HepG2 (cell line): ENCODE measurements around the gene AGTR2. TPM values are rescaled to one million over a fixed set of nuclear protein-coding genes. Genes with fewer than 3 reads are reported as not detected.

Experiments
- ATAC-seq: fragments of 200-7000 bp; cut with Tn5 transposase; 3 replicates; pipeline ENCODE4 v1.9.1; 2020; ENCODE audit warnings: mild to moderate bottlenecking, moderate library complexity
- BruUV-seq: library from RNA; stranded (reverse); fragments of 400-500 nt; replicated peaks from 2 replicates; lab custom pipeline; 2021; lab: Mats Ljungman, UMichigan
- CTCF ChIA-PET: fragments of 300-600 bp; formaldehyde crosslinking; extraction: SDS; loops from one replicate; lab custom pipeline; 2021; ENCODE audit warnings: low total read pairs, inconsistent platforms, low intra/inter-chr PET ratio; lab: Yijun Ruan, JAX
- POLR2A ChIA-PET: fragments of 350-600 bp; sonication (Branson Sonifier 250); formaldehyde crosslinking; loops from one replicate; lab custom pipeline; 2020; ENCODE audit warnings: antibody characterized with exemption, inconsistent platforms; lab: Yijun Ruan, JAX
- DNase-seq: peaks from one replicate; pipeline ENCODE4 v3.0.0-alpha.2; 2015; ENCODE audit warnings: low spot score
- FAIRE-seq: peaks from 3 replicates; lab custom pipeline; 2011; peaks lifted over from hg19 to GRCh38; lab: Jason Lieb, UNC
- H2AFZ ChIP-seq: one replicate; pipeline ENCODE4 v1.6.1; 2011; ENCODE audit warnings: low read length, inconsistent platforms
- H3K27ac ChIP-seq: fragments of 300-600 bp; 3 replicates; pipeline ENCODE4 v1.8.0; 2011; ENCODE audit warnings: mixed run types, mild to moderate bottlenecking, mixed read lengths, low read length, inconsistent platforms; ENCODE audit not compliant: insufficient read depth; ENCODE audit errors: extremely low read length
- H3K27me3 ChIP-seq, 2 experiments: fragments of 200-600 bp in 1 of 2; 2 replicates in 1 of 2; 3 replicates in 1 of 2; pipeline versions ENCODE4 v1.6.0 to v1.8.0; 2011; ENCODE audit warnings: low read length in 2 of 2, mild to moderate bottlenecking in 2 of 2, moderate library complexity in 2 of 2, inconsistent platforms in 1 of 2; ENCODE audit not compliant: insufficient read depth in 2 of 2, control insufficient read depth in 1 of 2
- H3K36me3 ChIP-seq, 2 experiments: fragments of 200-600 bp in 1 of 2; replicated peaks in 1 of 2; 2 replicates in 1 of 2; 3 replicates in 1 of 2; pipeline versions ENCODE4 v1.5.1 to v1.8.0; 2011; ENCODE audit warnings: low read length in 2 of 2, inconsistent platforms in 1 of 2; ENCODE audit not compliant: insufficient read depth in 2 of 2, control insufficient read depth in 1 of 2
- H3K4me1 ChIP-seq: 2 replicates; pipeline ENCODE4 v1.5.1; 2012; ENCODE audit warnings: low read length, inconsistent platforms; ENCODE audit not compliant: insufficient read depth
- H3K4me2 ChIP-seq: 2 replicates; pipeline ENCODE4 v1.6.0; 2011; ENCODE audit warnings: low read depth, low read length, inconsistent platforms
- H3K4me3 ChIP-seq, 3 experiments: fragments of 200-600 bp in 1 of 3; sonication (generic), shearing (Covaris generic) in 1 of 3; replicated peaks in 1 of 3; 2 replicates each; pipeline ENCODE4 v1.5.1; 2011 to 2016; ENCODE audit warnings: low read length in 3 of 3, inconsistent platforms in 2 of 3, low read depth in 2 of 3, mild to moderate bottlenecking in 2 of 3, control low read depth in 1 of 3, mixed read lengths in 1 of 3; ENCODE audit not compliant: insufficient read depth in 1 of 3
- H3K79me2 ChIP-seq: one replicate; pipeline ENCODE4 v1.6.1; 2011; ENCODE audit warnings: low read length, inconsistent platforms; ENCODE audit not compliant: insufficient read depth
- H3K9ac ChIP-seq: 2 replicates; pipeline ENCODE4 v1.6.0; 2011; ENCODE audit warnings: mild to moderate bottlenecking, low read depth, low read length, inconsistent platforms; ENCODE audit not compliant: insufficient read depth
- H3K9me3 ChIP-seq: 2 replicates; pipeline ENCODE4 v1.5.1; 2012; ENCODE audit warnings: mild to moderate bottlenecking, low read length
- H4K20me1 ChIP-seq: 2 replicates; pipeline ENCODE4 v1.6.0; 2011; ENCODE audit warnings: inconsistent platforms, mild to moderate bottlenecking, low read length, moderate library complexity; ENCODE audit not compliant: insufficient read depth
- CSRNP2 ChIP-seq: sonication (generic); formaldehyde crosslinking; conservative IDR thresholded peaks from 2 replicates; pipeline ENCODE4 v1.8.0; 2022; ENCODE audit warnings: low read depth, missing genetic modification reagents
- FOXP1 ChIP-seq, 2 experiments: fragments of 450-650 bp in 1 of 2; IDR thresholded peaks; 2 replicates each; pipeline ENCODE4 v1.6.1; 2017 to 2018; ENCODE audit warnings: antibody characterized with exemption in 1 of 2
- GATAD2A ChIP-seq: IDR thresholded peaks from 2 replicates; pipeline ENCODE4 v1.6.1; 2016
- HINFP ChIP-seq: sonication (generic); formaldehyde crosslinking; IDR thresholded peaks from 2 replicates; pipeline ENCODE4 v1.4.0; 2020; ENCODE audit warnings: low read depth, mild to moderate bottlenecking, missing genetic modification reagents
- HNF4A ChIP-seq: sonication (generic); formaldehyde crosslinking; IDR thresholded peaks from 2 replicates; pipeline ENCODE4 v1.4.0; 2020; ENCODE audit warnings: missing genetic modification reagents
- KAT2B ChIP-seq: fragments of 150-350 bp; IDR thresholded peaks from 2 replicates; pipeline ENCODE4 v1.6.1; 2014; ENCODE audit warnings: low read depth, low read length, borderline replicate concordance
- KMT2B ChIP-seq: IDR thresholded peaks from 2 replicates; pipeline ENCODE4 v1.6.1; 2016; ENCODE audit warnings: missing genetic modification reagents, missing compliant biosample characterization
- NCOR1 ChIP-seq: fragments of 200-600 bp; sonication (generic); IDR thresholded peaks from 2 replicates; pipeline ENCODE4 v1.7.0; 2017; ENCODE audit warnings: antibody characterized with exemption, low read length, borderline replicate concordance
- ONECUT2 ChIP-seq: sonication (generic); formaldehyde crosslinking; IDR thresholded peaks from 2 replicates; pipeline ENCODE4 v1.4.0; 2020; ENCODE audit warnings: missing genetic modification reagents
- PAF1 ChIP-seq: IDR thresholded peaks from 2 replicates; pipeline ENCODE4 v1.6.1; 2016; ENCODE audit warnings: missing genetic modification reagents, missing compliant biosample characterization
- PAXIP1 ChIP-seq: sonication (generic); formaldehyde crosslinking; conservative IDR thresholded peaks from 2 replicates; pipeline ENCODE4 v1.4.0; 2020; ENCODE audit warnings: mild to moderate bottlenecking, missing genetic modification reagents, moderate library complexity
- PBX2 ChIP-seq: IDR thresholded peaks from 2 replicates; pipeline ENCODE4 v1.6.1; 2016; ENCODE audit warnings: control low read depth
- RFX1 ChIP-seq: fragments of 450-650 bp; IDR thresholded peaks from 2 replicates; pipeline ENCODE4 v1.6.1; 2017
- RNF2 ChIP-seq: fragments of 450-650 bp; conservative IDR thresholded peaks from 2 replicates; pipeline ENCODE4 v1.6.1; 2016; ENCODE audit warnings: low read depth
- RXRB ChIP-seq: IDR thresholded peaks from 2 replicates; pipeline ENCODE4 v1.6.1; 2016; ENCODE audit warnings: borderline replicate concordance, missing genetic modification reagents, missing compliant biosample characterization
- SAP130 ChIP-seq: IDR thresholded peaks from 2 replicates; pipeline ENCODE4 v1.6.1; 2016; ENCODE audit warnings: low read depth
- SRSF9 ChIP-seq: fragments of 200-400 bp; formaldehyde crosslinking; IDR thresholded peaks from 2 replicates; pipeline ENCODE4 v1.6.1; 2018; ENCODE audit warnings: borderline replicate concordance, mild to moderate bottlenecking, low read depth, low read length; ENCODE audit not compliant: insufficient read depth, poor library complexity, severe bottlenecking
- in situ Hi-C: cut with HindIII; loops from 2 replicates; pipeline ENCODE4 v1.10.0; 2017; ENCODE audit warnings: low pct_unique_long_range_greater_than_20kb; ENCODE audit not compliant: extremely low pct_ligation_motif_present
- intact Hi-C: fragments of 100-400 bp; cut with micrococcal nuclease; formaldehyde crosslinking; loops from one replicate; pipeline ENCODE4 v1.10.0; 2022; ENCODE audit not compliant: unreplicated experiment
- polyA plus RNA-seq, 8 experiments: library from polyadenylated mRNA; depleted of rRNA in 3 of 8; stranded (reverse) in 7 of 8; unstranded in 1 of 8; fragments of >200 nt; fragmentation: Illumina TruSeq in 4 of 8; extraction: Trizol in 4 of 8; gene quantifications; 2 replicates each; pipeline versions ENCODE4 v1.2.1 to v1.2.3, GENCODE V29; 2011 to 2016; ENCODE audit warnings: low read depth in 4 of 8, missing spikeins in 1 of 8, mixed read lengths in 1 of 8; ENCODE audit not compliant: insufficient read depth in 1 of 8
- total RNA-seq, 5 experiments: library from RNA; depleted of rRNA; stranded (reverse); fragments of >200 nt; fragmentation: Illumina TruSeq; extraction: Trizol; gene quantifications; 2 replicates each; pipeline ENCODE4 v1.2.3, GENCODE V29; 2016; ENCODE audit warnings: low read depth in 1 of 5

The AGTR2 gene
- total and polyA plus RNA-seq, 2 of the 13 experiments (the other 11 are each of a cell fraction or from before 2014, with no cell fraction given) = not detected

- CTCF ChIA-PET = no interaction called here
- ATAC-seq = no peak; the same call in 2 of the 3 replicates
- intact Hi-C loops = no loop called here
Measured at GRCh38 chrX:116185163-116185562, 14.6 kb downstream of the AGTR2 start.

More at GRCh38 chrX:116185163-116185562, 14.6 kb downstream of the AGTR2 start:
- H3K4me2 ChIP-seq = no peak overlapping the region
- no peaks in the 10 kb centered on the region for H3K36me3 ChIP-seq
- H3K79me2 ChIP-seq = no peaks in the 10 kb centered on the region
- H3K27ac ChIP-seq = no peak overlapping the region
- in situ Hi-C loops = no loop called here
- BruUV-seq = no TSS peak
- DNase-seq = no peak
- H3K4me3 ChIP-seq = no peak overlapping the region
- H2AFZ ChIP-seq = no peak overlapping the region
- TF ChIP-seq RNF2 = no peak
- no peak for TF ChIP-seq CSRNP2
- TF ChIP-seq RFX1 = no peak
- no peak for TF ChIP-seq HINFP (CRISPR knock-in tag)
- TF ChIP-seq KMT2B (CRISPR knock-in tag) = no peak
- TF ChIP-seq GATAD2A (CRISPR knock-in tag) = peak; percentile 33; the same call in 1 of the 2 replicates
- TF ChIP-seq PAF1 (CRISPR knock-in tag) = no peak
- TF ChIP-seq FOXP1 (IDR thresholded peaks at IDR 0.05) = no peak
- peak; percentile 40; the same call in 1 of the 2 replicates for TF ChIP-seq FOXP1 (CRISPR knock-in tag; IDR thresholded peaks at IDR 0.05)
- TF ChIP-seq NCOR1 = peak; percentile 35; the same call in 1 of the 2 replicates
- TF ChIP-seq ONECUT2 (CRISPR knock-in tag) = peak; percentile 51; the same call in 1 of the 2 replicates
- 0 out of 2 replicates have a peak, but pooled peaks have one; percentile 15 for TF ChIP-seq PAXIP1 (CRISPR knock-in tag)
- TF ChIP-seq HNF4A (CRISPR knock-in tag) = peak; percentile 48
- TF ChIP-seq RXRB (CRISPR knock-in tag) = no peak
- TF ChIP-seq SAP130 = no peak
- TF ChIP-seq KAT2B = 0 out of 2 replicates have a peak, but pooled peaks have one; percentile 22
- TF ChIP-seq SRSF9 = no peak
- peak; percentile 64; the same call in 1 of the 2 replicates for TF ChIP-seq PBX2 (CRISPR knock-in tag)
- FAIRE-seq = no peak
- no peaks in the 10 kb centered on the region for H4K20me1 ChIP-seq
- H3K27me3 ChIP-seq = no peaks in the 10 kb centered on the region
- H3K9ac ChIP-seq = no peak overlapping the region
- no peaks in the 10 kb centered on the region for H3K4me1 ChIP-seq
- no peaks in the 10 kb centered on the region for H3K9me3 ChIP-seq
- POLR2A ChIA-PET = no interaction called here
